Heart left ventricle (tissue), 16 donors: Measurements from ENCODE around the gene HOXA2. TPM values are rescaled to one million over a fixed set of nuclear protein-coding genes. Genes with fewer than 3 reads are reported as not detected.
A peak's percentile ranks its signal among the peaks of the same experiment; 100 is the strongest.

ENCODE experiments used
- ATAC-seq, 4 donors: fragments of 200-7000 bp; cut with Tn5 transposase; one replicate each; pipeline ENCODE4 v1.9.1; 2020 to 2022; ENCODE audit warnings: moderate library complexity in 4 of 4, mild to moderate bottlenecking in 3 of 4, moderate number of reproducible peaks in 1 of 4
- DNase-seq, 5 donors: peaks; one replicate each; pipeline ENCODE4 v3.0.0-alpha.2; 2020
- H3K27ac ChIP-seq, 12 donors: fragments of 200-600 bp; sonication (generic) in 4 of 12; one replicate each; pipeline versions ENCODE4 v1.5.0 to v1.8.0; 2016 to 2022; ENCODE audit warnings: mild to moderate bottlenecking in 2 of 12
- H3K27me3 ChIP-seq, 9 donors: fragments of 200-600 bp; sonication (generic) in 2 of 9; one replicate each; pipeline versions ENCODE4 v1.5.1 to v1.8.0; 2016 to 2022; ENCODE audit warnings: mild to moderate bottlenecking in 3 of 9
- H3K36me3 ChIP-seq, 9 donors: fragments of 200-600 bp; sonication (generic) in 2 of 9; one replicate each; pipeline versions ENCODE4 v1.5.0 to v1.8.0; 2018 to 2022; ENCODE audit warnings: mild to moderate bottlenecking in 2 of 9
- H3K4me1 ChIP-seq, 12 donors: fragments of 200-600 bp; sonication (generic) in 4 of 12; one replicate each; pipeline versions ENCODE4 v1.5.0 to v1.8.0; 2016 to 2022; ENCODE audit warnings: mild to moderate bottlenecking in 3 of 12
- H3K4me3 ChIP-seq, 12 donors: fragments of 200-600 bp; sonication (generic) in 4 of 12; one replicate each; pipeline versions ENCODE4 v1.5.0 to v1.8.0; 2017 to 2022; ENCODE audit warnings: mild to moderate bottlenecking in 9 of 12, moderate library complexity in 4 of 12
- H3K9me3 ChIP-seq, 12 donors: fragments of 200-600 bp; sonication (generic) in 4 of 12; one replicate each; pipeline versions ENCODE4 v1.5.0 to v1.8.0; 2016 to 2022; ENCODE audit warnings: mild to moderate bottlenecking in 1 of 12
- POLR2A ChIP-seq, 2 donors: fragments of 450-650 bp; IDR thresholded peaks; one replicate each; pipeline ENCODE4 v1.6.1; 2017; ENCODE audit warnings: antibody characterized with exemption in 2 of 2, mild to moderate bottlenecking in 2 of 2, moderate library complexity in 2 of 2
- WGBS, 4 donors: extraction: QIAGEN DNeasy Blood & Tissue Kit in 2 of 4; methylation state at CpG; one replicate each; pipeline versions ENCODE4 v1.1.5 to v1.1.7; 2013 to 2018; 5-methylcytosine and 5-hydroxymethylcytosine counted together
- intact Hi-C, 10 donors: fragments of 100-400 bp; cut with DNase I; formaldehyde crosslinking; loops; one replicate each; pipeline versions ENCODE4 v1.11.1 to v1.14.2; 2022
- polyA plus RNA-seq, 2 donors: library from polyadenylated mRNA; stranded (reverse); fragments of 200-250 nt; gene quantifications; one replicate each; pipeline ENCODE4 v1.2.3, GENCODE V29; 2013
- total RNA-seq, 9 donors: library from RNA; depleted of rRNA in 2 of 9; stranded (reverse); fragments of >200 nt in 2 of 9; fragmentation: NEBNext Ultra II Directional in 3 of 9; extraction: Animal tissue kit (Norgen Biotek cat#: 25700) in 3 of 9; gene quantifications; one replicate each; pipeline versions ENCODE4 v1.1.0 to v1.2.4, GENCODE V29; 2016 to 2023
- TF ChIP-seq, protein P1 (sequence below), 12 donors: fragments of 200-600 bp; sonication (generic) in 4 of 12; IDR thresholded peaks; one replicate each; pipeline versions ENCODE4 v1.5.0 to v1.8.0; 2018 to 2022; ENCODE audit warnings: antibody characterized with exemption in 12 of 12, mild to moderate bottlenecking in 5 of 12
- donor health status: ischemic (EF 13 %, LVEDD 7.1; RV severe dilation, severe dysfunction).
- donor health status: healthy with polysubstance abuse.
- donor health status: DM: no; HTN: yes; CAD: no.
- donor health status: DM: no; HTN: no; CAD: no.
- donor health status: ischemic (EF 25% LVEDD 6.9; RV normal size, moderate dysfunction).
- donor health status: ischemic (EF 25% LVEDD 5.7; RV mildly dilated, moderate dysfunction).
- donor health status: healthy.
- donor health status: DM: yes; HTN: yes; CAD: no.
- donor health status: ischemic (EF 35%, LVEDD 5.7; RV mildly dilated, moderate dysfunction).
- donor health status: nonischemic (EF 11% LVEDD 7.7; RV severe dilation, severe dysfunction).
- donor health status: DM: yes; HTN: yes; CAD: no.
- donor health status: PGD.
- donor health status: ischemic (EF 29% LVEDD 5.4; RV normal size, mild dysfunction).
- donor health status: nonischemic (EF 23%, LVEDD 6.1; RV moderate dilation, normal function).

The HOXA2 gene
- total and polyA plus RNA-seq, 11 donors, result 0.03 to 0.57 (median 0.14) TPM; not detected in 8

DNA sequence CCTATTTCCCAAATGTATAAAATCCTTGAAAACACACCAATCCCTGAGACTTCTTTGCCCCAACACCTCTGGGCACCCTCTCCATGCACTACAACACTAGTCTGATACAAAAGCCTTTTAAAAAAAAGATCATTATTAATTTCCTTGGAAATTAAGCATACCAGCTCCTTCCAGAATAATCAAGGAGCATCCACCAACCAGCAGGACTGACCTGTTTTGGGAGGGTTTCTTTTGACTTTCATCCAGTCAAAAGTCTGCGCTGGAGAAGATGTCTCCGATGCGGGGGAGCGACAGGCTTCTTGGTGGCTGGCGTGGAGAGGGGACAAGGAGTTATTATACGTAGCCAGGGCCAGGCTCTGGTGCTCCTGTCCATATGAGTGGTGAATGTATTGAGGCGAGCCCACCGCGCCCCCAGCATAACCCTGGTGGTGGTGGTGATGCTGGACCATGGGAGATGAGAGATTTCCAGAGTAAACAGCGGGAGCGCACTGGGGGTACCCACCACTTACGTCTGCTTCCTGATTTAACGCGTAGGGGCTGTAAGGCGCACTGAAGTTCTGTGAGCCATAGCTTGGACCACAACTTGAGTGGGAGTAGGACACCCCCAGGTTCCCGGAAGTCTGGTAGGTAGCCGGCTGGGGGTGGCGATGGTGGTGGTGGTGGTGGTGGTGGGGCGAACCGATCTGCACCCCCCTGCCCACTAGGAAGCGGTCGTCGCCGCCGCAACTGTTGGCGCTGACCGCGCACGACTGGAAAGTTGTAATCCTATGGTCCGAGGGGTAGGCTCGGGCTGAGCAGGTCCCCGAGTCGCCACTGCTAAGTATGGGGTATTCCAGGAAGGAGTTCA is 7.2 kb downstream of the HOXA2 start:
- peak overlapping the region in 1 of 12 donors; percentile 93 for H3K27ac ChIP-seq
- TF ChIP-seq, protein P1, sequence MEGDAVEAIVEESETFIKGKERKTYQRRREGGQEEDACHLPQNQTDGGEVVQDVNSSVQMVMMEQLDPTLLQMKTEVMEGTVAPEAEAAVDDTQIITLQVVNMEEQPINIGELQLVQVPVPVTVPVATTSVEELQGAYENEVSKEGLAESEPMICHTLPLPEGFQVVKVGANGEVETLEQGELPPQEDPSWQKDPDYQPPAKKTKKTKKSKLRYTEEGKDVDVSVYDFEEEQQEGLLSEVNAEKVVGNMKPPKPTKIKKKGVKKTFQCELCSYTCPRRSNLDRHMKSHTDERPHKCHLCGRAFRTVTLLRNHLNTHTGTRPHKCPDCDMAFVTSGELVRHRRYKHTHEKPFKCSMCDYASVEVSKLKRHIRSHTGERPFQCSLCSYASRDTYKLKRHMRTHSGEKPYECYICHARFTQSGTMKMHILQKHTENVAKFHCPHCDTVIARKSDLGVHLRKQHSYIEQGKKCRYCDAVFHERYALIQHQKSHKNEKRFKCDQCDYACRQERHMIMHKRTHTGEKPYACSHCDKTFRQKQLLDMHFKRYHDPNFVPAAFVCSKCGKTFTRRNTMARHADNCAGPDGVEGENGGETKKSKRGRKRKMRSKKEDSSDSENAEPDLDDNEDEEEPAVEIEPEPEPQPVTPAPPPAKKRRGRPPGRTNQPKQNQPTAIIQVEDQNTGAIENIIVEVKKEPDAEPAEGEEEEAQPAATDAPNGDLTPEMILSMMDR (IDR thresholded peaks at IDR 0.05), result no peak
- TF ChIP-seq POLR2A (IDR thresholded peaks at IDR 0.05), result no peak
- DNase-seq (peak in 1 of 5 donors; percentile 61), ATAC-seq (peak in 1 of 4 donors; percentile 8)
- peaks cover 0 to 32% (median 12%) of the 10 kb centered on the region in 12 donors for H3K4me1 ChIP-seq
- intact Hi-C loops, result loop anchor here in 1 of 10 donors (5.0 kb wide), 1 partner anchor 37 kb away; the partner anchor contains the start of gene HOXA4
- peaks cover 53 to 100% (median 82%) of the 10 kb centered on the region in 9 donors for H3K27me3 ChIP-seq
- H3K4me3 ChIP-seq, result peak overlapping the region; percentile 49 to 85 (median 65)
- WGBS, 4 donors, result 3 to 16% (median 6%) methylated on average over 21 to 33 of the region's 33 CpGs
- no peaks in the 10 kb centered on the region for H3K9me3 ChIP-seq
- H3K36me3 ChIP-seq, result no peaks in the 10 kb centered on the region

DNA sequence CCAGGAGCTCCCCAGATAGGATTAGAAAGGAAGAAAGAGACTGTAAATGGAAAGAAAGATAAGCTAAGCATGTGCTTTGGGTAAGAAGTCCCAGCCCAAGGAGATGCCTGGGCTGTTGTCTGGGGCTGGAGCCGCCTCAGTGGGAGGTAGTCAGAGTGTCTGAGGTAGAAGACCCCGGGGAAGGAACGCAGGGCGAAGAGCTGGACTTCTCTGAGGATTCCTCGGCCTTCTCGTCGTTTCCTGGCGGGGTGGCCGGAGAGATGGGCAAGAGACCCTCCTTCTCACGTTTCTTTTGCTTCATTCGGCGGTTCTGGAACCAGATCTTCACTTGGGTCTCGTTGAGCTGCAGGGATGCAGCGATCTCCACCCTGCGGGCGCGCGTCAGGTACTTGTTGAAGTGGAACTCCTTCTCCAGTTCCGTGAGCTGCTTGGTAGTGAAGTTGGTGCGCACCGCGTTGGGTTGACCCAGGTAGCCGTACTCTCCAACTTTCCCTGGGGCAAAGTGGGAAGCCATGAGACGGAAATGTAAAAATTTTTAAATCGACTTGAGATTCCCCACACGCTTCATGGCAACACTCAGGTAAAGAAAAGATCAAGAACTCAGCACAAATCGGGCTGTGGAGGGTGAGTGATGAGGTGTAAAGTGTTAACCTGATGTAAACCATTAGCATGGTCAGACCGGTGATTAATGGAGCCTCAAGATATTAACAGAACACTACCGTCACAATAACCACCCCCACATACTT is 8.0 kb downstream of the HOXA2 start:
- Histone ChIP-seq H3K27ac (no peak overlapping the region), H3K27me3 (peaks cover 48 to 100% (median 80%) of the 10 kb centered on the region in 9 donors), H3K4me1 (peaks cover 0 to 32% (median 12%) of the 10 kb centered on the region in 12 donors), H3K36me3 (no peaks in the 10 kb centered on the region), H3K4me3 (no peak overlapping the region), H3K9me3 (no peaks in the 10 kb centered on the region)
- intact Hi-C loops, result loop anchor here in 1 of 10 donors (5.0 kb wide), 1 partner anchor 38 kb away; the partner anchor contains the start of gene HOXA4
- ATAC-seq (no peak), DNase-seq (no peak)
- no peak for TF ChIP-seq POLR2A (IDR thresholded peaks at IDR 0.05)
- TF ChIP-seq, protein P1 (IDR thresholded peaks at IDR 0.05), result no peak
- 10 to 32% (median 18%) methylated on average over 28 to 29 of the region's 29 CpGs for WGBS, 4 donors

DNA sequence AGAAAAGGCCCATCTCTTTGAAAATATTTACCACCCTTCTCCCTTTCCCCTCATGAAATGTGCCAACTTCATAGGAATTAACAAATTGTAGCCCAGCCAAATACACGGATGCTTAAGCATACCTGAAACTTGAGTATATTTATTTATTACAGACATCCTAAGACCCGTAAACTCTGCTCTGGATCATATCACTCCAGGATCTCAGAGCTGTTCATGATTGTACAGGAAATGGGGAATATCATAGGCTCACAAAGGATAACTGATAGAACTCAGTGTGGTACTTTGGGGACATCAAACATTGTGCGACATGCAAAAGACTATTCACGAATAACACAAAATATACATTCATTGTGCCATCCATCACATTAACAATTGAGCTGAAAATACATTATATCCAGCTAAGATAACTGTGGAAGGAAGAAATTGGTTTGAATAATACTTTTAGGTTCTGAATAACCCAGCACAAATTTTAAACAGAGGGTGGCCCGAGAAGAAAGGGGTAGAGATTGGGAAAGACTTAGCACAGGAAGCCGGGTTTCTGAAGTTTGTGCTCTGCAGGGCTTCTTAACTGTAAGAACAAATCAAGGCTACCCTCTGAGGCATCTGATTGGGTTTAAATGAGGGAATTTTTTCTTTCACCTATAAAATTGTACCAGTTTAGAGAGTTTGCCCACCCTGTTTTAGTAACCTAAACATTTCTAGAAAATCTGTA is 9.1 kb downstream of the HOXA2 start:
- no peak for ATAC-seq
- Histone ChIP-seq H3K4me1 (peaks cover 0 to 23% (median 12%) of the 10 kb centered on the region in 12 donors), H3K9me3 (peaks cover 0 to under 1% (median 0%) of the 10 kb centered on the region in 12 donors), H3K36me3 (no peaks in the 10 kb centered on the region), H3K27ac (no peak overlapping the region), H3K27me3 (peaks cover 44 to 100% (median 79%) of the 10 kb centered on the region in 9 donors), H3K4me3 (no peak overlapping the region)
- WGBS, 4 donors, result 27 to 48% (median 36%) methylated on average over 6 of the region's 6 CpGs
- intact Hi-C loops, result no loop called here
- no peak for TF ChIP-seq POLR2A (IDR thresholded peaks at IDR 0.05)
- TF ChIP-seq, protein P1 (IDR thresholded peaks at IDR 0.05), result no peak
- no peak for DNase-seq
